CD8-positive, alpha-beta memory T cell (primary cell): ENCODE data around the gene RWDD1. TPM values are rescaled to one million over a fixed set of nuclear protein-coding genes. Genes with fewer than 3 reads are reported as not detected.
"Not testable (repeated sequence)": the region's sequence is repeated elsewhere in the genome, so short reads cannot be mapped to it uniquely, and the experiment has no call there.

Source experiments
- CTCF ChIA-PET: fragments of 350-600 bp; sonication (Branson Sonifier 250); formaldehyde crosslinking; loops from one replicate; lab custom pipeline; 2021; ENCODE audit warnings: antibody characterized with exemption; lab: Charles Lee
- POLR2A ChIA-PET: fragments of 350-600 bp; sonication (Branson Sonifier 250); formaldehyde crosslinking; loops from one replicate; lab custom pipeline; 2021; ENCODE audit warnings: antibody characterized with exemption; lab: Charles Lee
- DNase-seq, 5 donors: peaks; one replicate each; pipeline versions ENCODE4 v3.0.0 to v3.0.0-alpha.2; 2020 to 2022; ENCODE audit warnings: mixed read lengths in 1 of 5
- H3K27ac ChIP-seq: one replicate; pipeline ENCODE4 v1.7.0; 2013; ENCODE audit warnings: low read depth, mild to moderate bottlenecking, low read length, moderate library complexity
- H3K27me3 ChIP-seq: 2 replicates; pipeline ENCODE4 v1.7.0; 2013; ENCODE audit warnings: low read length, mild to moderate bottlenecking; ENCODE audit not compliant: insufficient read depth, poor library complexity, severe bottlenecking
- H3K36me3 ChIP-seq: 2 replicates; pipeline ENCODE4 v1.7.0; 2013; ENCODE audit warnings: mild to moderate bottlenecking, low read length, moderate library complexity; ENCODE audit not compliant: insufficient read depth
- H3K4me1 ChIP-seq: 2 replicates; pipeline ENCODE4 v1.7.0; 2013; ENCODE audit warnings: mild to moderate bottlenecking, low read length, moderate library complexity; ENCODE audit not compliant: insufficient read depth
- H3K4me3 ChIP-seq: 2 replicates; pipeline ENCODE4 v1.7.0; 2013; ENCODE audit warnings: mild to moderate bottlenecking, low read length
- H3K9me3 ChIP-seq: 2 replicates; pipeline ENCODE4 v1.7.0; 2013; ENCODE audit warnings: mild to moderate bottlenecking, low read length
- H3K27ac Mint-ChIP-seq, 8 donors: one replicate each; pipeline ENCODE4 v1.8.0; 2020 to 2021; ENCODE audit warnings: mixed read lengths in 8 of 8, mild to moderate bottlenecking in 6 of 8, inconsistent platforms in 3 of 8, moderate library complexity in 3 of 8
- H3K27me3 Mint-ChIP-seq, 2 donors: one replicate each; pipeline ENCODE4 v1.8.0; 2020 to 2021; ENCODE audit warnings: mixed read lengths in 2 of 2, mild to moderate bottlenecking in 1 of 2, moderate library complexity in 1 of 2
- H3K36me3 Mint-ChIP-seq, 3 donors: one replicate each; pipeline ENCODE4 v1.8.0; 2020 to 2021; ENCODE audit warnings: mixed read lengths in 3 of 3, inconsistent platforms in 1 of 3, mild to moderate bottlenecking in 1 of 3
- H3K4me1 Mint-ChIP-seq, 3 donors: one replicate each; pipeline ENCODE4 v1.8.0; 2020 to 2021; ENCODE audit warnings: mixed read lengths in 3 of 3, inconsistent platforms in 1 of 3, mild to moderate bottlenecking in 1 of 3
- H3K4me3 Mint-ChIP-seq, 7 donors: one replicate each; pipeline ENCODE4 v1.8.0; 2020 to 2021; ENCODE audit warnings: mixed read lengths in 7 of 7, mild to moderate bottlenecking in 6 of 7, moderate library complexity in 4 of 7, inconsistent platforms in 2 of 7
- H3K9me3 Mint-ChIP-seq, 5 donors: one replicate each; pipeline ENCODE4 v1.8.0; 2020 to 2022; ENCODE audit warnings: mixed read lengths in 5 of 5, mild to moderate bottlenecking in 3 of 5, moderate library complexity in 2 of 5, inconsistent platforms in 1 of 5
- polyA plus RNA-seq: library from polyadenylated mRNA; unstranded; fragments of 300-500 nt; fragmentation: Illumina TruSeq; gene quantifications from one replicate; pipeline ENCODE4 v1.2.3, GENCODE V29; 2021
- total RNA-seq, 2 experiments: library from RNA; stranded (reverse); gene quantifications; one replicate each; pipeline ENCODE4 v1.2.3, GENCODE V29; 2021

RWDD1 gene
- total and polyA plus RNA-seq, 3 experiments from 2014 or later, result 54.6 to 67.8 (median 56.2) TPM

- no peak overlapping the region for H3K27ac ChIP-seq
- H3K27me3 Mint-ChIP-seq, result no peaks in the 10 kb centered on the region
- H3K36me3 Mint-ChIP-seq, result peaks cover 21 to 81% (median 27%) of the 10 kb centered on the region in 3 donors
- H3K27me3 ChIP-seq, result no peaks in the 10 kb centered on the region
- H3K9me3 Mint-ChIP-seq, result no peaks in the 10 kb centered on the region
- ChIA-PET POLR2A (no interaction called here), CTCF (interaction anchor here (1.4 kb wide), 1 partner anchor 15 kb away, joined by 3 read pairs; no protein-coding TSS in a partner anchor)
- no peak overlapping the region for H3K27ac Mint-ChIP-seq
- no peak for DNase-seq
- H3K4me3 Mint-ChIP-seq, result no peak overlapping the region
- no peak overlapping the region for H3K4me3 ChIP-seq
- H3K9me3 ChIP-seq, result no peaks in the 10 kb centered on the region
- H3K4me1 Mint-ChIP-seq, result peaks cover 4 to 13% (median 6%) of the 10 kb centered on the region in 3 donors
- peaks cover 17% of the 10 kb centered on the region for H3K36me3 ChIP-seq
- H3K4me1 ChIP-seq, result no peaks in the 10 kb centered on the region
Measured at GRCh38 chr6:116586738-116587137, 15.4 kb downstream of the RWDD1 start.

DNA sequence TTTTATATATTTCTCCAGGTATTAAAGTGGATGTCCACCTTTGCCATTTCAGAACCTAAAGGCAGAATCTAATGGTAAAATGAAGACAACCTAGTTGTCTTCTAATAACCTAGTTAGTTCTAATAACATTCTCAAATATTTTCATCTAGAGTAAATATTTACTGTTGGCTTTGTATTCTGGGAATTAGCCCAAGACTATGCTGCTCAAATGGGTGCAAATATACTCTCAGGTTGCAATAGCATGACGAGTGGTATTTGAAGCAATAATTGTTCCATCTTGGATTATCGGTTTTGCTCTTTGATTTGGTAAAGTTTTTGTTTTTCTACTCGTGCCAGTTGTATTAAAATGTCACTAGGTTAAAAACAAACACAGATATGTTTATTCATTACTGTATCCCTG is 23.9 kb downstream of the RWDD1 start:
- Histone ChIP-seq H3K27me3 (no peaks in the 10 kb centered on the region), H3K27ac (no peak overlapping the region), H3K9me3 (no peaks in the 10 kb centered on the region), H3K4me3 (no peak overlapping the region), H3K36me3 (peaks cover 17% of the 10 kb centered on the region), H3K4me1 (no peaks in the 10 kb centered on the region)
- H3K4me1 Mint-ChIP-seq, result no peaks in the 10 kb centered on the region
- no peaks in the 10 kb centered on the region for H3K27me3 Mint-ChIP-seq
- no peak overlapping the region for H3K4me3 Mint-ChIP-seq
- DNase-seq, result no peak
- H3K9me3 Mint-ChIP-seq, result no peaks in the 10 kb centered on the region
- CTCF ChIA-PET, result no interaction called here
- POLR2A ChIA-PET, result interaction anchor here (0.5 kb wide), 1 partner anchor 35 kb away, joined by 3 read pairs; no protein-coding TSS in a partner anchor
- peaks cover 35 to 74% (median 36%) of the 10 kb centered on the region in 3 donors for H3K36me3 Mint-ChIP-seq
- no peak overlapping the region for H3K27ac Mint-ChIP-seq

- CTCF ChIA-PET, result no interaction called here
- H3K4me1 Mint-ChIP-seq, result no peaks in the 10 kb centered on the region
- Histone ChIP-seq H3K36me3 (peaks cover 10% of the 10 kb centered on the region), H3K27me3 (no peaks in the 10 kb centered on the region), H3K9me3 (no peaks in the 10 kb centered on the region), H3K27ac (no peak overlapping the region), H3K4me1 (no peaks in the 10 kb centered on the region), H3K4me3 (no peak overlapping the region)
- POLR2A ChIA-PET, result no interaction called here
- no peak overlapping the region for H3K4me3 Mint-ChIP-seq
- no peaks in the 10 kb centered on the region for H3K27me3 Mint-ChIP-seq
- H3K9me3 Mint-ChIP-seq, result no peaks in the 10 kb centered on the region
- no peak for DNase-seq
- peaks cover 36 to 66% (median 37%) of the 10 kb centered on the region in 3 donors for H3K36me3 Mint-ChIP-seq
- peak overlapping the region in 1 of 8 donors; percentile 83 for H3K27ac Mint-ChIP-seq
Measured at GRCh38 chr6:116596815-116597214, 25.5 kb downstream of the RWDD1 start.

- POLR2A ChIA-PET, H3K9me3 ChIP-seq, H3K27me3 Mint-ChIP-seq, H3K27ac ChIP-seq, DNase-seq, H3K4me3 Mint-ChIP-seq, H3K9me3 Mint-ChIP-seq, H3K4me3 ChIP-seq, H3K27me3 ChIP-seq, H3K4me1 ChIP-seq, CTCF ChIA-PET, H3K36me3 ChIP-seq, H3K4me1 Mint-ChIP-seq: not testable (repeated sequence)
- H3K36me3 Mint-ChIP-seq, result peaks cover 21 to 62% (median 31%) of the 10 kb centered on the region in 3 donors
- H3K27ac Mint-ChIP-seq, result peak overlapping the region in 1 of 8 donors; percentile 47
Measured at GRCh38 chr6:116603916-116604315, 32.6 kb downstream of the RWDD1 start.

- CTCF ChIA-PET, H3K9me3 Mint-ChIP-seq: not testable (repeated sequence)
- peaks cover 18 to 55% (median 25%) of the 10 kb centered on the region in 3 donors for H3K36me3 Mint-ChIP-seq
Measured at GRCh38 chr6:116604868-116605267, 33.6 kb downstream of the RWDD1 start.

DNA sequence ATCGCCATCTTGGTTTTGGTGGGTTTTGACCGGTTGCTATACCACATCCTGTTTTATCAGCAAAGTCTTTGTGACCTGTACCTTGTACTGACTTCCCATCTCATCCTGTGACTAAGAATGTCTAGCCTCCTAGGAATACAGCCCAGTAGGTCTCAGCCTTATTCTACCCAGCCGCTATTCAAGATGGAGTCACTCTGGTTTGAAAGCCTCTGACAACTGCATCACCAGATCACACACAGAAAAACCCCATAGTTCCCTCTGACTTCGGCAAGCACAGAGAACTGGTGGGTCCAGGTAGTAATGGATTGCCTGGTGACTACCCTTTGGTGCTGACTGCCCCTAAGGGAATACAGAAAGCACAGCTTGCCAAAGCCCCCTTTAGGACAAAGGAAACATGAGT is 34.6 kb downstream of the RWDD1 start:
- no peaks in the 10 kb centered on the region for H3K4me1 Mint-ChIP-seq
- Histone ChIP-seq H3K27ac (no peak overlapping the region), H3K36me3 (no peaks in the 10 kb centered on the region), H3K9me3 (no peaks in the 10 kb centered on the region), H3K27me3 (no peaks in the 10 kb centered on the region), H3K4me1 (no peaks in the 10 kb centered on the region), H3K4me3 (no peak overlapping the region)
- no peak overlapping the region for H3K27ac Mint-ChIP-seq
- peaks cover 17 to 52% (median 19%) of the 10 kb centered on the region in 3 donors for H3K36me3 Mint-ChIP-seq
- CTCF ChIA-PET, result no interaction called here
- POLR2A ChIA-PET, result no interaction called here
- H3K4me3 Mint-ChIP-seq, result no peak overlapping the region
- H3K27me3 Mint-ChIP-seq, result peaks cover 0 to 10% of the 10 kb centered on the region in 2 donors
- H3K9me3 Mint-ChIP-seq, result peaks cover 0 to 9% (median 5%) of the 10 kb centered on the region in 5 donors
- no peak for DNase-seq

More at GRCh38 chr6:116604868-116605267, 33.6 kb downstream of the RWDD1 start:
- DNase-seq, H3K9me3 ChIP-seq, H3K36me3 ChIP-seq, H3K27me3 ChIP-seq, H3K4me1 ChIP-seq, H3K4me1 Mint-ChIP-seq, H3K27ac ChIP-seq, H3K27ac Mint-ChIP-seq, H3K4me3 ChIP-seq, H3K4me3 Mint-ChIP-seq, POLR2A ChIA-PET, H3K27me3 Mint-ChIP-seq: not testable (repeated sequence)

GRCh38 chr6:116611056-116611455 is 39.8 kb downstream of the RWDD1 start:
- Mint-ChIP-seq H3K27ac (no peak overlapping the region), H3K4me1 (peaks cover 4 to 5% (median 4%) of the 10 kb centered on the region in 3 donors), H3K36me3 (peaks cover 1 to 15% (median 5%) of the 10 kb centered on the region in 3 donors), H3K9me3 (no peaks in the 10 kb centered on the region), H3K4me3 (no peak overlapping the region), H3K27me3 (peaks cover 7 to 17% of the 10 kb centered on the region in 2 donors)
- no peak overlapping the region for H3K27ac ChIP-seq
- H3K4me1 ChIP-seq, result peaks cover 6% of the 10 kb centered on the region
- no peak for DNase-seq
- ChIA-PET POLR2A (no interaction called here), CTCF (no interaction called here)
- H3K36me3 ChIP-seq, result no peaks in the 10 kb centered on the region
- no peak overlapping the region for H3K4me3 ChIP-seq
- H3K9me3 ChIP-seq, result no peaks in the 10 kb centered on the region
- peaks cover 2% of the 10 kb centered on the region for H3K27me3 ChIP-seq

DNA sequence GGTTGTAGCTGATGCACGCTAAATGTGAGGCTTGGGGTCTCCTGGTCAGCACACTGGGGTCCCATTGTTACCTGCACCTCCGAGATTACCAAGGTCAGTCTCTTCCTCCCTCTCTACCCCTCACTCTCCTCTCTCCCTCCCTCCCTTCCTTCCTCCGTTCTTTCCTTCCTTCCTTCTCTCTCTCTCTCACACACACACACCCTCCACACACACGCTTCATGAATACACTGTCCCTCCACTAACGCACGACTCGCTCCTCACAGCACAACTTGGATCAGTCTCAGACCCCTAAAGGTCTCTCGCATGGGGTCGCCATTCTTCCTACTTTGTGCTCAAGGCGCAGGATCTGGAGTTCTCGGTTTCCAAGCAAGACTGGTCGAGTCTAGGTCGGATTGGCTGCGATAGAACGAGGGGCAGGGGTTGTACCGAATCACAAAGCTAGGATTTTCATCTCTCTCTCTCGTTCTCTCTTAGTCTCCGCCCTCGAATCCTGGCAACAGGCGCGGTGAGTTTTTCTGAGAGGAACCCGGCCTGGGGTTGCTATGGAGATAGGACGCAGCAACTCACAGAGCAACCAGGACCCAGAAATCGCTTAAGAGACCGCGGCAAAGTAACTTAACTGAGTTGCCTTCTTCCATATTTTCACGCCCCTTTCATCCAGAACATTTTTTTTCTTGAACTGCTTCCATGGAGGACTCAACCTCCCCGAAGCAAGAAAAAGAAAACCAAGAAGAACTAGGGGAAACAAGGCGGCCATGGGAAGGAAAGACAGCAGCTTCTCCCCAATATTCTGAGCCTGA is 44.8 kb downstream of the RWDD1 start, which contains the start of gene RSPH4A:
TSS of gene RSPH4A (plus strand) at position 543 of the 800 bp plus-strand sequence. CDS start at position 688, 145 bp downstream.
- H3K4me1 ChIP-seq, result peaks cover 15% of the 10 kb centered on the region
- ChIA-PET POLR2A (interaction anchor here (1.0 kb wide), 1 partner anchor 46 kb away, joined by 4 read pairs; no protein-coding TSS in a partner anchor), CTCF (interaction anchor here (1.2 kb wide), 1 partner anchor 10 kb away, joined by 4 read pairs; no protein-coding TSS in a partner anchor)
- H3K9me3 Mint-ChIP-seq, result no peaks in the 10 kb centered on the region
- peak within 1 kb of the TSS; percentile 86 for H3K4me3 ChIP-seq
- H3K9me3 ChIP-seq, result no peaks in the 10 kb centered on the region
- H3K27me3 Mint-ChIP-seq, result peaks cover 5 to 16% of the 10 kb centered on the region in 2 donors
- H3K36me3 ChIP-seq, result no peaks in the 10 kb centered on the region
- peak within 1 kb of the TSS in 7 of 8 donors; percentile 51 to 91 (median 69) for H3K27ac Mint-ChIP-seq
- no peak within 1 kb of the TSS for H3K27ac ChIP-seq
- H3K4me3 Mint-ChIP-seq, result peak within 1 kb of the TSS; percentile 54 to 92 (median 85)
- H3K4me1 Mint-ChIP-seq, result peaks cover 16 to 19% (median 18%) of the 10 kb centered on the region in 3 donors
- peaks cover 3% of the 10 kb centered on the region for H3K27me3 ChIP-seq
- peak; percentile 25 to 77 (median 55) for DNase-seq
- no peaks in the 10 kb centered on the region for H3K36me3 Mint-ChIP-seq
